ENCODE data around the gene INPP5A. TPM values are rescaled to one million over a fixed set of nuclear protein-coding genes. Genes with fewer than 3 reads are reported as not detected.

Gene INPP5A
- total RNA-seq, 1 experiment from 2014 or later: 12.3 TPM

- Histone ChIP-seq H3K9ac (ENCODE audit: low read length) (no peak overlapping the region), H3K36me3 (ENCODE audit: control insufficient read depth in 1 of 2, insufficient read depth in 2 of 2, low read length in 2 of 2) (no peaks in the 10 kb centered on the region), H4K20me1 (ENCODE audit: insufficient read depth) (no peaks in the 10 kb centered on the region), H3K27ac (ENCODE audit: low read depth, low read length) (no peak overlapping the region), H3K4me3 (replicated peaks in 1 of 2; ENCODE audit: low read depth in 1 of 2, low read length in 2 of 2) (no peak overlapping the region), H3K9me3 (ENCODE audit: control insufficient read depth in 1 of 2, insufficient read depth in 1 of 2, low read depth in 1 of 2, low read length in 2 of 2) (no peaks in the 10 kb centered on the region), H3K9me2 (ENCODE audit: insufficient read depth) (no peaks in the 10 kb centered on the region), H3K4me2 (ENCODE audit: low read length) (no peak overlapping the region), H3K27me3 (ENCODE audit: insufficient read depth, low read length) (no peaks in the 10 kb centered on the region), H3K4me1 (ENCODE audit: control insufficient read depth in 1 of 2, insufficient read depth in 2 of 2, low read length in 2 of 2) (no peaks in the 10 kb centered on the region), H2AFZ (ENCODE audit: low read depth, low read length, poor library complexity, severe bottlenecking) (no peak overlapping the region), H3K79me2 (ENCODE audit: insufficient read depth, low read length) (no peaks in the 10 kb centered on the region)
- no peak for DNase-seq (ENCODE audit: low read depth, low spot score)
- TF ChIP-seq ZFX (IDR thresholded peaks at IDR 0.05) (no peak), FOSL1 (IDR thresholded peaks at IDR 0.05; ENCODE audit: low read depth) (no peak), JUND (IDR thresholded peaks at IDR 0.05) (no peak), CBX3 (IDR thresholded peaks at IDR 0.05; ENCODE audit: low read depth) (no peak), REST (IDR thresholded peaks at IDR 0.05; ENCODE audit: low read depth) (no peak), YY1 (IDR thresholded peaks at IDR 0.05; ENCODE audit: extremely low read depth, insufficient replicate concordance, low read depth, low read length) (no peak), SIN3A (IDR thresholded peaks at IDR 0.05; ENCODE audit: low read depth) (no peak), POLR2A (IDR thresholded peaks at IDR 0.05; ENCODE audit: borderline replicate concordance, extremely low read depth, insufficient read depth, insufficient read length) (no peak), CTCF (IDR thresholded peaks at IDR 0.05 in 2 of 3, conservative IDR thresholded peaks at IDR 0.05 in 1 of 3; ENCODE audit: borderline replicate concordance in 1 of 3, insufficient read depth in 1 of 3, low read depth in 2 of 3, low read length in 2 of 3) (no peak), TCF7L2 (IDR thresholded peaks at IDR 0.05; ENCODE audit: borderline replicate concordance, extremely low read depth, insufficient read depth, insufficient read length) (no peak), SP1 (IDR thresholded peaks at IDR 0.05; ENCODE audit: low read depth) (no peak), RAD21 (IDR thresholded peaks at IDR 0.05; ENCODE audit: low read depth) (no peak), ELF1 (IDR thresholded peaks at IDR 0.05; ENCODE audit: borderline replicate concordance, low read depth) (no peak), SRF (IDR thresholded peaks at IDR 0.05; ENCODE audit: low read depth) (no peak), EZH2phosphoT487 (IDR thresholded peaks at IDR 0.05; ENCODE audit: borderline replicate concordance) (no peak), POLR2AphosphoS5 (IDR thresholded peaks at IDR 0.05; ENCODE audit: low read depth, low read length) (no peak), MAX (IDR thresholded peaks at IDR 0.05) (no peak), EGR1 (IDR thresholded peaks at IDR 0.05; ENCODE audit: low read depth) (no peak)
- TF ChIP-seq, protein P1, sequence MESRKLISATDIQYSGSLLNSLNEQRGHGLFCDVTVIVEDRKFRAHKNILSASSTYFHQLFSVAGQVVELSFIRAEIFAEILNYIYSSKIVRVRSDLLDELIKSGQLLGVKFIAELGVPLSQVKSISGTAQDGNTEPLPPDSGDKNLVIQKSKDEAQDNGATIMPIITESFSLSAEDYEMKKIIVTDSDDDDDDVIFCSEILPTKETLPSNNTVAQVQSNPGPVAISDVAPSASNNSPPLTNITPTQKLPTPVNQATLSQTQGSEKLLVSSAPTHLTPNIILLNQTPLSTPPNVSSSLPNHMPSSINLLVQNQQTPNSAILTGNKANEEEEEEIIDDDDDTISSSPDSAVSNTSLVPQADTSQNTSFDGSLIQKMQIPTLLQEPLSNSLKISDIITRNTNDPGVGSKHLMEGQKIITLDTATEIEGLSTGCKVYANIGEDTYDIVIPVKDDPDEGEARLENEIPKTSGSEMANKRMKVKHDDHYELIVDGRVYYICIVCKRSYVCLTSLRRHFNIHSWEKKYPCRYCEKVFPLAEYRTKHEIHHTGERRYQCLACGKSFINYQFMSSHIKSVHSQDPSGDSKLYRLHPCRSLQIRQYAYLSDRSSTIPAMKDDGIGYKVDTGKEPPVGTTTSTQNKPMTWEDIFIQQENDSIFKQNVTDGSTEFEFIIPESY (IDR thresholded peaks at IDR 0.05; ENCODE audit: extremely low read depth, insufficient replicate concordance, low read length): no peak
- TF ChIP-seq, protein P2, sequence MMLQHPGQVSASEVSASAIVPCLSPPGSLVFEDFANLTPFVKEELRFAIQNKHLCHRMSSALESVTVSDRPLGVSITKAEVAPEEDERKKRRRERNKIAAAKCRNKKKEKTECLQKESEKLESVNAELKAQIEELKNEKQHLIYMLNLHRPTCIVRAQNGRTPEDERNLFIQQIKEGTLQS (IDR thresholded peaks at IDR 0.05): no peak
- POLR2A ChIA-PET: no interaction called here
- no TSS peak for BruUV-seq (replicated peaks)
- intact Hi-C loops (cut with micrococcal nuclease): no loop called here
- CTCF ChIA-PET: no interaction called here
- no peak for ATAC-seq
- RAD21 ChIA-PET (ENCODE audit: low non-redundant PET in 1 of 2, low total read pairs in 2 of 2, uncharacterized antibody in 2 of 2, unreplicated experiment in 2 of 2): no interaction called here
These were observed 40.4 kb upstream of the INPP5A start for GRCh38 chr10:132497063-132497680.
